WTC11 (cell line): ENCODE data around the gene CDYL. TPM values are rescaled to one million over a fixed set of nuclear protein-coding genes. Genes with fewer than 3 reads are reported as not detected.

Experiments used
- ATAC-seq: fragments of 200-7000 bp; cut with Tn5 transposase; 2 replicates; pipeline ENCODE4 v1.10.0; 2021; ENCODE audit warnings: mild to moderate bottlenecking, moderate library complexity
- CTCF ChIA-PET: fragments of 300-600 bp; sonication (Branson Sonifier 250); formaldehyde crosslinking; loops from one replicate; lab custom pipeline; 2021; ENCODE audit warnings: antibody characterized with exemption; lab: Charles Lee
- POLR2A ChIA-PET: fragments of 350-600 bp; sonication (Branson Sonifier 250); formaldehyde crosslinking; loops from one replicate; lab custom pipeline; 2021; ENCODE audit warnings: antibody characterized with exemption; lab: Charles Lee
- DNase-seq: peaks from one replicate; pipeline ENCODE4 v3.0.0; 2021; ENCODE audit warnings: low spot score
- H3K27ac Mint-ChIP-seq: 2 replicates; pipeline ENCODE4 v1.8.0; 2021; ENCODE audit warnings: mixed read lengths
- H3K27me3 Mint-ChIP-seq: 2 replicates; pipeline ENCODE4 v1.8.0; 2021; ENCODE audit warnings: low read depth, mild to moderate bottlenecking, moderate library complexity, mixed read lengths
- H3K36me3 Mint-ChIP-seq: 2 replicates; pipeline ENCODE4 v1.8.0; 2021; ENCODE audit warnings: mixed read lengths
- H3K4me1 Mint-ChIP-seq: 2 replicates; pipeline ENCODE4 v1.8.0; 2022; ENCODE audit warnings: mixed read lengths
- H3K4me3 Mint-ChIP-seq: 2 replicates; pipeline ENCODE4 v1.8.0; 2021; ENCODE audit warnings: mild to moderate bottlenecking, moderate library complexity, mixed read lengths
- H3K9me3 Mint-ChIP-seq: 2 replicates; pipeline ENCODE4 v1.8.0; 2021; ENCODE audit warnings: mixed read lengths
- AFF4 ChIP-seq: sonication (generic); formaldehyde crosslinking; IDR thresholded peaks from 2 replicates; pipeline ENCODE4 v1.8.1; 2023; ENCODE audit warnings: mild to moderate bottlenecking, missing genetic modification reagents, borderline replicate concordance
- ESRRA ChIP-seq: sonication (generic); formaldehyde crosslinking; IDR thresholded peaks from 2 replicates; pipeline ENCODE4 v1.8.1; 2022; ENCODE audit warnings: mild to moderate bottlenecking, missing genetic modification reagents, borderline replicate concordance
- NFATC4 ChIP-seq: fragments of 250-450 bp; sonication (Bioruptor Pico); IDR thresholded peaks from 2 replicates; pipeline ENCODE4 v1.9.0; 2021; ENCODE audit warnings: mild to moderate bottlenecking
- NR1H2 ChIP-seq: sonication (generic); formaldehyde crosslinking; IDR thresholded peaks from 2 replicates; pipeline ENCODE4 v1.9.0; 2021; ENCODE audit warnings: mild to moderate bottlenecking, moderate library complexity, missing genetic modification reagents
- PRDM15 ChIP-seq: sonication (generic); formaldehyde crosslinking; IDR thresholded peaks from 2 replicates; pipeline ENCODE4 v1.8.0; 2022; ENCODE audit warnings: missing genetic modification reagents
- PRRX2 ChIP-seq: fragments of 250-450 bp; sonication (Bioruptor Pico); IDR thresholded peaks from 2 replicates; pipeline ENCODE4 v1.8.0; 2021; ENCODE audit warnings: mild to moderate bottlenecking
- SP1 ChIP-seq: sonication (generic); formaldehyde crosslinking; conservative IDR thresholded peaks from 2 replicates; pipeline ENCODE4 v1.8.1; 2022; ENCODE audit warnings: missing genetic modification reagents
- TEAD4 ChIP-seq: sonication (generic); formaldehyde crosslinking; IDR thresholded peaks from 2 replicates; pipeline ENCODE4 v1.8.0; 2022; ENCODE audit warnings: mild to moderate bottlenecking, missing genetic modification reagents
- USF2 ChIP-seq: sonication (generic); formaldehyde crosslinking; IDR thresholded peaks from 2 replicates; pipeline ENCODE4 v1.8.1; 2023; ENCODE audit warnings: mild to moderate bottlenecking, missing genetic modification reagents, moderate library complexity
- total RNA-seq: library from RNA; stranded (reverse); gene quantifications from 3 replicates; pipeline ENCODE4 v1.2.3, GENCODE V29; 2021
- TF ChIP-seq, protein P1 (sequence below): fragments of 250-450 bp; sonication (Bioruptor Pico); IDR thresholded peaks from 2 replicates; pipeline ENCODE4 v1.9.0; 2021; ENCODE audit warnings: mild to moderate bottlenecking, borderline replicate concordance
- TF ChIP-seq, protein P2 (sequence below): sonication (generic); formaldehyde crosslinking; IDR thresholded peaks from 2 replicates; pipeline ENCODE4 v1.8.0; 2023; ENCODE audit warnings: missing genetic modification reagents, mild to moderate bottlenecking, borderline replicate concordance
- TF ChIP-seq, protein P3 (sequence below): sonication (generic); formaldehyde crosslinking; IDR thresholded peaks from 2 replicates; pipeline ENCODE4 v1.8.0; 2023; ENCODE audit warnings: mild to moderate bottlenecking, missing genetic modification reagents

CDYL gene
- total RNA-seq, 1 experiment from 2014 or later, result 92.0 TPM

- TF ChIP-seq, protein P1, sequence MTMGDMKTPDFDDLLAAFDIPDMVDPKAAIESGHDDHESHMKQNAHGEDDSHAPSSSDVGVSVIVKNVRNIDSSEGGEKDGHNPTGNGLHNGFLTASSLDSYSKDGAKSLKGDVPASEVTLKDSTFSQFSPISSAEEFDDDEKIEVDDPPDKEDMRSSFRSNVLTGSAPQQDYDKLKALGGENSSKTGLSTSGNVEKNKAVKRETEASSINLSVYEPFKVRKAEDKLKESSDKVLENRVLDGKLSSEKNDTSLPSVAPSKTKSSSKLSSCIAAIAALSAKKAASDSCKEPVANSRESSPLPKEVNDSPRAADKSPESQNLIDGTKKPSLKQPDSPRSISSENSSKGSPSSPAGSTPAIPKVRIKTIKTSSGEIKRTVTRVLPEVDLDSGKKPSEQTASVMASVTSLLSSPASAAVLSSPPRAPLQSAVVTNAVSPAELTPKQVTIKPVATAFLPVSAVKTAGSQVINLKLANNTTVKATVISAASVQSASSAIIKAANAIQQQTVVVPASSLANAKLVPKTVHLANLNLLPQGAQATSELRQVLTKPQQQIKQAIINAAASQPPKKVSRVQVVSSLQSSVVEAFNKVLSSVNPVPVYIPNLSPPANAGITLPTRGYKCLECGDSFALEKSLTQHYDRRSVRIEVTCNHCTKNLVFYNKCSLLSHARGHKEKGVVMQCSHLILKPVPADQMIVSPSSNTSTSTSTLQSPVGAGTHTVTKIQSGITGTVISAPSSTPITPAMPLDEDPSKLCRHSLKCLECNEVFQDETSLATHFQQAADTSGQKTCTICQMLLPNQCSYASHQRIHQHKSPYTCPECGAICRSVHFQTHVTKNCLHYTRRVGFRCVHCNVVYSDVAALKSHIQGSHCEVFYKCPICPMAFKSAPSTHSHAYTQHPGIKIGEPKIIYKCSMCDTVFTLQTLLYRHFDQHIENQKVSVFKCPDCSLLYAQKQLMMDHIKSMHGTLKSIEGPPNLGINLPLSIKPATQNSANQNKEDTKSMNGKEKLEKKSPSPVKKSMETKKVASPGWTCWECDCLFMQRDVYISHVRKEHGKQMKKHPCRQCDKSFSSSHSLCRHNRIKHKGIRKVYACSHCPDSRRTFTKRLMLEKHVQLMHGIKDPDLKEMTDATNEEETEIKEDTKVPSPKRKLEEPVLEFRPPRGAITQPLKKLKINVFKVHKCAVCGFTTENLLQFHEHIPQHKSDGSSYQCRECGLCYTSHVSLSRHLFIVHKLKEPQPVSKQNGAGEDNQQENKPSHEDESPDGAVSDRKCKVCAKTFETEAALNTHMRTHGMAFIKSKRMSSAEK (CRISPR knock-in tag), result no peak
- TF ChIP-seq PRDM15 (CRISPR knock-in tag) (no peak), ESRRA (CRISPR knock-in tag) (no peak), TEAD4 (CRISPR knock-in tag) (no peak), SP1 (no peak)
- TF ChIP-seq, protein P2, sequence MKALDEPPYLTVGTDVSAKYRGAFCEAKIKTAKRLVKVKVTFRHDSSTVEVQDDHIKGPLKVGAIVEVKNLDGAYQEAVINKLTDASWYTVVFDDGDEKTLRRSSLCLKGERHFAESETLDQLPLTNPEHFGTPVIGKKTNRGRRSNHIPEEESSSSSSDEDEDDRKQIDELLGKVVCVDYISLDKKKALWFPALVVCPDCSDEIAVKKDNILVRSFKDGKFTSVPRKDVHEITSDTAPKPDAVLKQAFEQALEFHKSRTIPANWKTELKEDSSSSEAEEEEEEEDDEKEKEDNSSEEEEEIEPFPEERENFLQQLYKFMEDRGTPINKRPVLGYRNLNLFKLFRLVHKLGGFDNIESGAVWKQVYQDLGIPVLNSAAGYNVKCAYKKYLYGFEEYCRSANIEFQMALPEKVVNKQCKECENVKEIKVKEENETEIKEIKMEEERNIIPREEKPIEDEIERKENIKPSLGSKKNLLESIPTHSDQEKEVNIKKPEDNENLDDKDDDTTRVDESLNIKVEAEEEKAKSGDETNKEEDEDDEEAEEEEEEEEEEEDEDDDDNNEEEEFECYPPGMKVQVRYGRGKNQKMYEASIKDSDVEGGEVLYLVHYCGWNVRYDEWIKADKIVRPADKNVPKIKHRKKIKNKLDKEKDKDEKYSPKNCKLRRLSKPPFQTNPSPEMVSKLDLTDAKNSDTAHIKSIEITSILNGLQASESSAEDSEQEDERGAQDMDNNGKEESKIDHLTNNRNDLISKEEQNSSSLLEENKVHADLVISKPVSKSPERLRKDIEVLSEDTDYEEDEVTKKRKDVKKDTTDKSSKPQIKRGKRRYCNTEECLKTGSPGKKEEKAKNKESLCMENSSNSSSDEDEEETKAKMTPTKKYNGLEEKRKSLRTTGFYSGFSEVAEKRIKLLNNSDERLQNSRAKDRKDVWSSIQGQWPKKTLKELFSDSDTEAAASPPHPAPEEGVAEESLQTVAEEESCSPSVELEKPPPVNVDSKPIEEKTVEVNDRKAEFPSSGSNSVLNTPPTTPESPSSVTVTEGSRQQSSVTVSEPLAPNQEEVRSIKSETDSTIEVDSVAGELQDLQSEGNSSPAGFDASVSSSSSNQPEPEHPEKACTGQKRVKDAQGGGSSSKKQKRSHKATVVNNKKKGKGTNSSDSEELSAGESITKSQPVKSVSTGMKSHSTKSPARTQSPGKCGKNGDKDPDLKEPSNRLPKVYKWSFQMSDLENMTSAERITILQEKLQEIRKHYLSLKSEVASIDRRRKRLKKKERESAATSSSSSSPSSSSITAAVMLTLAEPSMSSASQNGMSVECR, result no peak
- TF ChIP-seq, protein P3, sequence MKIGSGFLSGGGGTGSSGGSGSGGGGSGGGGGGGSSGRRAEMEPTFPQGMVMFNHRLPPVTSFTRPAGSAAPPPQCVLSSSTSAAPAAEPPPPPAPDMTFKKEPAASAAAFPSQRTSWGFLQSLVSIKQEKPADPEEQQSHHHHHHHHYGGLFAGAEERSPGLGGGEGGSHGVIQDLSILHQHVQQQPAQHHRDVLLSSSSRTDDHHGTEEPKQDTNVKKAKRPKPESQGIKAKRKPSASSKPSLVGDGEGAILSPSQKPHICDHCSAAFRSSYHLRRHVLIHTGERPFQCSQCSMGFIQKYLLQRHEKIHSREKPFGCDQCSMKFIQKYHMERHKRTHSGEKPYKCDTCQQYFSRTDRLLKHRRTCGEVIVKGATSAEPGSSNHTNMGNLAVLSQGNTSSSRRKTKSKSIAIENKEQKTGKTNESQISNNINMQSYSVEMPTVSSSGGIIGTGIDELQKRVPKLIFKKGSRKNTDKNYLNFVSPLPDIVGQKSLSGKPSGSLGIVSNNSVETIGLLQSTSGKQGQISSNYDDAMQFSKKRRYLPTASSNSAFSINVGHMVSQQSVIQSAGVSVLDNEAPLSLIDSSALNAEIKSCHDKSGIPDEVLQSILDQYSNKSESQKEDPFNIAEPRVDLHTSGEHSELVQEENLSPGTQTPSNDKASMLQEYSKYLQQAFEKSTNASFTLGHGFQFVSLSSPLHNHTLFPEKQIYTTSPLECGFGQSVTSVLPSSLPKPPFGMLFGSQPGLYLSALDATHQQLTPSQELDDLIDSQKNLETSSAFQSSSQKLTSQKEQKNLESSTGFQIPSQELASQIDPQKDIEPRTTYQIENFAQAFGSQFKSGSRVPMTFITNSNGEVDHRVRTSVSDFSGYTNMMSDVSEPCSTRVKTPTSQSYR (CRISPR knock-in tag), result no peak
These were observed 148.6 kb downstream of the CDYL start (continued) for GRCh38 chr6:4924661-4925271.

- DNase-seq, result peak; percentile 39
- ChIA-PET CTCF (interaction anchor here (0.7 to 1.9 kb wide), 7 partner anchors 17 to 606 kb away, joined by 3 to 10 read pairs (median 4); partner anchors contain the start of gene RPP40), POLR2A (no interaction called here)
- peaks cover 6% of the 10 kb centered on the region for H3K36me3 Mint-ChIP-seq
- H3K4me3 Mint-ChIP-seq, result no peak overlapping the region
- H3K27me3 Mint-ChIP-seq, result no peaks in the 10 kb centered on the region
- ATAC-seq, result peak; percentile 95
- H3K27ac Mint-ChIP-seq, result peak overlapping the region; percentile 54; the same call in 1 of the 2 replicates
- H3K4me1 Mint-ChIP-seq, result peaks cover 90% of the 10 kb centered on the region
- peaks cover 5% of the 10 kb centered on the region for H3K9me3 Mint-ChIP-seq
- TF ChIP-seq NR1H2 (CRISPR knock-in tag) (no peak), SP1 (peak; percentile 45; the same call in 1 of the 2 replicates), USF2 (peak; percentile 53), NFATC4 (no peak), PRRX2 (no peak), AFF4 (CRISPR knock-in tag) (no peak)
These were observed 149.4 kb downstream of the CDYL start for GRCh38 chr6:4925580-4925979.
